HS-27A (cell line): ENCODE data around the gene BFSP1.

Source experiments
- DNase-seq: peaks from one replicate; pipeline ENCODE4 v3.0.0-alpha.2; 2012; ENCODE audit warnings: low read depth, missing footprints

Gene BFSP1

GRCh38 chr20:17495826-17496225, 35.4 kb downstream of the BFSP1 start:
- no peak for DNase-seq

GRCh38 chr20:17494201-17494600, 37.0 kb downstream of the BFSP1 start:
- DNase-seq = no peak

DNA sequence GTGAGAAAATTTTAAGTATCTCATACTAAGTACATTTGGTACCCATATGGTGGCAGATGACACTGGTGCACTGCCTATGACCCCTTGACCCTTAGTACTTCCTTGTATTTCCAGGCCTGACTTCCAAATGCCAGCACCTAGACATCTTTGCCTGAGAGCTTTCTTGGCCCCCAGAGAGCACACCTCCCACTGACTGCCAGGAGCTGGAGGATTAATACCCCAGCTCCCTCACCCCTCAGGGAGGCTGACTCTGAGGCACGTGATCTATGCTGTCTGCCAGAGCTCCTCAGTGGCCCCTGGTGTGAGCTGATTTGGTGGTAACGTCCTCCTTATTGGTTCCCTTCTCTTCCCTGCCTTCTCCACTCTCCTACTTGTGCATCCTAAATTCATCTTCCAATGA, 38.0 kb downstream of the BFSP1 start:
- no peak for DNase-seq

GRCh38 chr20:17491488-17491887, 39.7 kb downstream of the BFSP1 start:
- DNase-seq = no peak

GRCh38 chr20:17491041-17491440, 40.1 kb downstream of the BFSP1 start:
- no peak for DNase-seq

DNA sequence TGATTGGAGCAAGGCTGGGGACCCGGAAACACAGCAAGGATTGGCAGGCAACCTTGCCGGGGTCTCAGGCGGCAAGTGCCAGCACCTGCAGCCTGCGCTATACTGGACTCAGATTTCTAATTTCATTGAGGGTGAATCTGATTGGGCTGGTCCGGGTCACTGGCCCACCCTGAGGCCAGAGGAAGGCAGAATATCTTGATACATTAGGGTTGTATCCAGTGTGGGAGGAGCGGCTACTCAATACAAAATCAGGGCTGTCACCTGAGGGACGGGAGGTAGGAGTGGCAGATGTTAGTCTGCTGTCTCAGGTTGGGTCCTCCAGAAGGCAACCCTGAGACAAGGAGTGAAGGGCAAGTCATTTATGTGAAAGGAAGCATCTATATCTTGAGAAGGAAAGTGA, 40.7 kb downstream of the BFSP1 start:
- no peak for DNase-seq

GRCh38 chr20:17488916-17489600, 42.1 kb downstream of the BFSP1 start:
- DNase-seq = no peak

GRCh38 chr20:17485017-17485416, 46.2 kb downstream of the BFSP1 start:
- DNase-seq = no peak

DNA sequence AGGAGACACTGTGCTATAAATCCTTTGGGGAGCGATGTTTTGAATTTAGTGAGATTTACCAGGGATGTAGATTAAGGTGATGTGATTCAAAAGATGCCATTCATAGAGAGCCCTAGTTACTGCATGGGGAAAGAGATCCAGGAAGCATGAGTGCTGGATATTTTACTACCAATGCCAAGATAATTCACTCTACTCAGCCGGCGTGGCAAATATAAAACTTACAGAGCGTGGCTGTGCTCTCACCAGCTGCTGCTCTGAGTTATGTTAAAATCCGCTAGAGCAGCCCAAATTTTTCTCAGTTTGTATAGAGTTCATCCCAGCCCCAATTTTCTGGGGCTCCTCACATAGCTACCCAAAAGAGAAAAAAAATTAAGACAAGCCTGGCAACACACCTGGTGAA, 48.6 kb downstream of the BFSP1 start:
- no peak for DNase-seq

DNA sequence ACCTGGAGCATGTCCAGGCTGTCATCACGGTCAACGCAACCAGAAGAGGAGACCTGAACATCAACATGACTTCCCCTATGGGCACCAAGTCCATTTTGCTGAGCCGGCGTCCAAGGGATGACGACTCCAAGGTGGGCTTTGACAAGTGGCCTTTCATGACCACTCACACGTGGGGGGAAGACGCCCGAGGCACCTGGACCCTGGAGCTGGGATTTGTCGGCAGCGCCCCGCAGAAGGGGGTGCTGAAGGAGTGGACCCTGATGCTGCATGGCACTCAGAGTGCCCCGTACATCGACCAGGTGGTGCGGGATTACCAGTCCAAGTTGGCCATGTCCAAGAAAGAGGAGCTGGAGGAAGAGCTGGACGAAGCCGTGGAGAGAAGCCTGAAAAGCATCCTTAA, 49.5 kb downstream of the BFSP1 start:
- DNase-seq = no peak

DNA sequence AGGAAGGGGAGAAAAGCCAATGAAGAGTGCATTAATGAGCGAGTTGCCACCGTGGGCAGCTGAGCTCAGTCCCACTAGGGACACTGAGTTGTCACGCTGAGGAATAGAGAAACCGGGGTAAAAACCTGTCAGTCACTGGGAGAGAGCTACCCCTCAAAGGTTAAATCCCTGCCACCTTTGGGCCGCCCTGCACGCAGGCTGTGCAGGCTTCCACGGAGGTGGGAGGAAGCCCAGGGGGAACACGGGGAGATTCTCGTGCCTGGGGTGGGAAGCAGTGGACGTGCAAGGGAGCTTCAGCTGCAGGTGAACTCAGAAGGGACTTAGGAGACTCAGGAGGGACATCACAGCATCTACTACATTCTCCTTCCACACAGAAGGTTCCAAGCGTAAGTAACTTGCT, 50.5 kb downstream of the BFSP1 start:
- no peak for DNase-seq

DNA sequence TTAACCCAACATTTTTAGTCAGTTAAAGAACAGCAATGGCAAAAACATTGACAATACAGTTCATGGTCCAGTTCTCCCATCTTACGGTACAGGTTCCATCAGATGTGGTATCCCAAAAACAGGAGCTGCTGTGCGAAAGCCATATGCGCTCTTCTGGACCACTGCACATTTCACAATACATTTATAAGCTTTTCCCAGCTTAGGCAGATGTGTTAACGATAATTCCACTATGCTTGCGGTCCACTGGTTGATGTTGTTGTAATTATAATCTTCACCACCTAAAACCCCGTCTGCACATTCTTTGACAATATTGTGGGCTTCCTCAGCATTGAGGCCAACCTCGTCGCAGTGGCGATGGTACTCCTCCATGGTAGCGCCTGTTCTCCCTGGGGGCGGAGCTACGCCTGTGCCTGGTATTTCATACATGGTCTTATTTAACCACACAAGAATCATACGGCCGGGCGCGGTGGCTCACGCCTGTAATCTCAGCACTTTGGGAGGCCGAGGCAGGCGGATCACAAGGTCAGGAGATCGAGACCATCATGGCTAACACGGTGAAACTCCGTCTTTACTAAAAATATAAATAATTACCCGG, 52.0 kb downstream of the BFSP1 start:
- DNase-seq = no peak

GRCh38 chr20:17473659-17474058, 57.5 kb downstream of the BFSP1 start:
- DNase-seq = no peak

GRCh38 chr20:17471606-17472187, 59.5 kb downstream of the BFSP1 start:
- no peak for DNase-seq

- DNase-seq = no peak
These were observed 60.2 kb downstream of the BFSP1 start for GRCh38 chr20:17470973-17471372.

GRCh38 chr20:17470521-17470920, 60.7 kb downstream of the BFSP1 start:
- DNase-seq = no peak

GRCh38 chr20:17469246-17470030, 61.7 kb downstream of the BFSP1 start:
- no peak for DNase-seq

GRCh38 chr20:17468073-17468840, 62.9 kb downstream of the BFSP1 start:
- DNase-seq = no peak

DNA sequence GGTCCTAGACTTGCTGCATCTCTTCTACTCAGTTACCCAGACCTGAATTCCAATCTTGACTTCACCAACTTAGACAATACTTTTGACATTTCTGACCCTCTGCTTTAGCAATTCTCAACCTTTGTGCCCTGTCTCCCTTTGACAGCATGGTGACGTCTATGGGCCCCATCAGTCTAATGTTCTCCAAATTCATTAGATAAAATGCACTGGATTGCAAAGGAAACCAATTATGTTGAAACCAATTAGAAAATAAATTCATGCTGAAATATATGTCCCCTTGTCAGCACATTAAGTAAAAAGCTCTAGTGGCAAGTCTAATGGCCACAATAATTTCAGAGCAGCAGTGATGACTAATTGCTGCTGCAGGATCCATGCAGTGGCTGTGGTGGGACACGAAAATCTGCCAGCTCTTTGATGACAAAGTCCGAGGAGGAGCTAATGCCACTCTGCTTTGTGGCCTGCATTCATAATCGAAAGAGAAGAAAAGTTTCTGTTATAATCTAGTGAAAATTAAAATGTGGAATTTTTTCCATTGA, 64.0 kb downstream of the BFSP1 start:
- no peak for DNase-seq

- DNase-seq = no peak
These were observed 64.5 kb downstream of the BFSP1 start for GRCh38 chr20:17466641-17467040.

- no peak for DNase-seq
These were observed 65.9 kb downstream of the BFSP1 start for GRCh38 chr20:17465236-17465635.

DNA sequence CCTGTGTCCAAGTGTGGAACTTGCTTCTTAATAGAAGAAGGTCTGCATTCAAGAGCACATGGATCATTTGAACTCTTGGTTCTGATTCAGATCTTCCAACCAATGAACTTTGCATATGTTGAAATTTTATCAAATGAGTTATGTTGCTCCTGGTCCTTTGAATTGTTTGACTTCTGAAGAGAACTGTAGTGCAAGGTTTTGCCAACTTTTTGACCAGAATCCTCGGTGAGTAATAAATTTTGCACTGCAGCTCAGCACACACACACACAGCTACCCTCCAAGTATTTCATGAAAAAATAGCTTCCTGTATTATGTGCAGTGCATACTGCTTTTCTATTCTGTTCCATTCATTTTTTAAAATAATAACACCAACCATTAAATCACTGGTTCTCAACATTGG, 67.5 kb downstream of the BFSP1 start:
- DNase-seq = no peak
